Neutrophil (primary cell): Measurements from ENCODE around the gene MAPRE3.

Experiments
- H3K27ac ChIP-seq: fragments of 200-600 bp; sonication (generic); 2 replicates; pipeline ENCODE4 v1.5.1; 2016; ENCODE audit warnings: mild to moderate bottlenecking, moderate library complexity
- H3K27me3 ChIP-seq: fragments of 200-600 bp; sonication (generic); 2 replicates; pipeline ENCODE4 v1.6.0; 2016; ENCODE audit warnings: mild to moderate bottlenecking
- H3K36me3 ChIP-seq: fragments of 200-600 bp; sonication (generic); 2 replicates; pipeline ENCODE4 v1.5.1; 2017
- H3K4me1 ChIP-seq, 2 experiments: fragments of 200-600 bp in 1 of 2; sonication (generic) in 1 of 2; 1 replicate in 1 of 2; 2 replicates in 1 of 2; pipeline versions ENCODE4 v1.5.1 to v1.6.1; 2013 to 2016; ENCODE audit warnings: low read depth in 1 of 2, low read length in 1 of 2, mild to moderate bottlenecking in 1 of 2, moderate library complexity in 1 of 2; ENCODE audit not compliant: control insufficient read depth in 1 of 2, insufficient read depth in 1 of 2
- H3K4me3 ChIP-seq, 2 experiments: fragments of 200-600 bp in 1 of 2; sonication (generic) in 1 of 2; 1 replicate in 1 of 2; 2 replicates in 1 of 2; pipeline ENCODE4 v1.5.1; 2013 to 2016; ENCODE audit warnings: low read depth in 1 of 2, low read length in 1 of 2, mild to moderate bottlenecking in 1 of 2, moderate library complexity in 1 of 2
- H3K9me3 ChIP-seq: fragments of 200-600 bp; sonication (generic); 2 replicates; pipeline ENCODE4 v1.5.1; 2016
- CTCF ChIP-seq: fragments of 200-600 bp; sonication (generic); IDR thresholded peaks from 2 replicates; pipeline ENCODE4 v1.5.1; 2016; ENCODE audit warnings: antibody characterized with exemption

Gene MAPRE3

DNA sequence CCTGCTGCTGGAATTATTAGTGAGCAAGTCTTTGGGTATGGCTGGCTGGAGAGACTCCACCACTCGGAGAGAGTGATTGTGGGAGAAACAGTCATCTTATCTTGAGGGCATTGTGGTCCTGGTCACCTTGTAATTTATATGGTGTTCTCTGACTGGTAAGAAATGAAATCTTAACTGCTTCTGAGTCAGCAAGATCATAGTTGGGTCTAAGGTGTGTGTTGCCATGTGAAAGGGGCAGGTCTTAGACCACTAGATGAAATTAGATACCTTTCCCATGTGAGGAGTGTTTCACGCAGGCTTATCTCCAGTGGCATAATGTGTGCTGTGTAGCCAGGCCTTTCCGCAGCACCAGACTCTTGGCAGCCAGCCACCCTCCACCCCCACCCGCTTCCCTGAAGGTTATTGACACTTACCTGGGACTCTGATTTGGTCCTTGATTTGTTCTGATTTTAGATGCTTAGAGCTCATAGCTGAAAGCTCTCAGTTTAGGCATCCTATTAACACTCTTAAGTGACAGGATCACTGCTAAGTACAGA, 7.7 kb downstream of the MAPRE3 start:
- no peaks in the 10 kb centered on the region for H3K4me1 ChIP-seq
- no peak overlapping the region for H3K4me3 ChIP-seq
- no peaks in the 10 kb centered on the region for H3K36me3 ChIP-seq
- TF ChIP-seq CTCF, result no peak
- peaks cover 31% of the 10 kb centered on the region for H3K27me3 ChIP-seq
- H3K27ac ChIP-seq, result no peak overlapping the region
- H3K9me3 ChIP-seq, result no peaks in the 10 kb centered on the region

- H3K27ac ChIP-seq, result no peak overlapping the region
- no peak for TF ChIP-seq CTCF
- H3K36me3 ChIP-seq, result no peaks in the 10 kb centered on the region
- H3K9me3 ChIP-seq, result no peaks in the 10 kb centered on the region
- H3K4me3 ChIP-seq, result no peak overlapping the region
- H3K4me1 ChIP-seq, result no peaks in the 10 kb centered on the region
- peaks cover 19% of the 10 kb centered on the region for H3K27me3 ChIP-seq
These were observed 9.3 kb downstream of the MAPRE3 start for GRCh38 chr2:26979741-26980140.

DNA sequence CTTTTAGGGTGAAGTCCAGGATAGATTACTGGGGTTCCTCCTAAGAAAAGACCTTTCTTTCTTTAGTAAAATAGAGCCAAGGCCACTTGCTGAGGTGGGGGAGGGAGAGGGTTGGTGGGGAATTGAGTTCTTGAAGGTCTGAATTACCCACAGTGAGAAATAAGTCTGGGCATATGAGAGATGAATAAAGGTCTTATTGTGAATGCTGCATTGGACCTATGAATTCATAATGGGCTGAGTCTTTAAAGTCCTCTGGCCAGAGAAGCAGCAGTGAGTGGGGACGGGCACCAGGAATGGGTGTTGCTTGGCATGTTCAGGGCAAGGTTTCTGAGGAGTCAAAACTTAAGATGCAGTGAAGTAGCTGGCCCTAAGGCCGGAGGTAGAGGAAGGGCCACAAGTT, 10.5 kb downstream of the MAPRE3 start:
- H3K27ac ChIP-seq, result no peak overlapping the region
- H3K4me3 ChIP-seq, result no peak overlapping the region
- no peaks in the 10 kb centered on the region for H3K36me3 ChIP-seq
- H3K27me3 ChIP-seq, result peaks cover 7% of the 10 kb centered on the region
- H3K4me1 ChIP-seq, result no peaks in the 10 kb centered on the region
- no peak for TF ChIP-seq CTCF
- no peaks in the 10 kb centered on the region for H3K9me3 ChIP-seq

DNA sequence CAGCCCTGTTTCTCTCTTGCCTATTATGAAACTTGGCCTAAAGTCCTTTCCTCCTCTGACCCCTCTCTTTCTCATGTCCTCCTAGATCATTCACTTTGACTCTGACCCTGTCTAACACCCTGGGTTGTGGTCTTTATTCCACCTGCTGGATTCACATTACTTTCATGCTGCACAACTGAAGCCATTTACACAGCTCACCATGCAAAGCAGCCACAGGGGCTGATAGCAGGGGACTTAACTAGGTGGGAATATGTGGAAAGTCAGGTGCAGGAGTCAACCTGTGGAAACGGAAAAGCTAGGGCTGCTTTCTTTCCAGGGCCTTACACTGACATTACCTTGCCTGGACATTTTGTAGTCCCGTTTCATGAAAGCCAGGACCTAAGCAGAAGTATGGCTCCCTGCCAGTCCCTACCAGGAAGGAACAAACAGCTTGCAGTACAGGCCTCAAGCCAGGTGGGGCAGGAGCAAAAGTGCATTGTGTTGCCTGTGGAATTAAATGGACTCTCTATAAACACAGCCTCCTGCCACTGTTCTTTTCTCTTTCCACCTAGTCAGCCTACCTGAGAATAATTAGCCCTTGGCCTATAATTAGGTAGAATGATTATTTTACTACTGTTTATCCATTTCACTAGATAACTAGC, 11.8 kb downstream of the MAPRE3 start:
- no peaks in the 10 kb centered on the region for H3K9me3 ChIP-seq

GRCh38 chr2:26983746-26984145, 13.3 kb downstream of the MAPRE3 start:
- no peaks in the 10 kb centered on the region for H3K4me1 ChIP-seq
- H3K27me3 ChIP-seq, result peaks cover 3% of the 10 kb centered on the region
- H3K9me3 ChIP-seq, result no peaks in the 10 kb centered on the region
- no peak overlapping the region for H3K4me3 ChIP-seq
- no peaks in the 10 kb centered on the region for H3K36me3 ChIP-seq
- no peak for TF ChIP-seq CTCF
- H3K27ac ChIP-seq, result no peak overlapping the region

More for the DNA sequence above, 11.8 kb downstream of the MAPRE3 start:
- H3K27ac ChIP-seq, result no peak overlapping the region
- TF ChIP-seq CTCF, result no peak
- no peak overlapping the region for H3K4me3 ChIP-seq
- no peaks in the 10 kb centered on the region for H3K27me3 ChIP-seq
- no peaks in the 10 kb centered on the region for H3K36me3 ChIP-seq
- no peaks in the 10 kb centered on the region for H3K4me1 ChIP-seq
